Thymus (tissue), 11 donors: ENCODE measurements around the gene SOCS1. TPM values are rescaled to one million over a fixed set of nuclear protein-coding genes. Genes with fewer than 3 reads are reported as not detected.
A peak's percentile ranks its signal among the peaks of the same experiment; 100 is the strongest.

Experiments used
- DNase-seq, 9 donors: peaks; one replicate each; pipeline ENCODE4 v3.0.0-alpha.2; 2013; ENCODE audit warnings: low spot score in 9 of 9, low read depth in 6 of 9, missing footprints in 1 of 9
- H3K27ac ChIP-seq, 2 donors: one replicate each; pipeline ENCODE4 v1.5.1; 2013; ENCODE audit warnings: control low read depth in 1 of 2, low read depth in 1 of 2, low read length in 1 of 2, mild to moderate bottlenecking in 1 of 2, moderate library complexity in 1 of 2
- H3K27me3 ChIP-seq, 2 donors: one replicate each; pipeline ENCODE4 v1.5.1; 2013; ENCODE audit warnings: low read length in 1 of 2; ENCODE audit not compliant: control insufficient read depth in 2 of 2, insufficient read depth in 1 of 2
- H3K36me3 ChIP-seq, 2 donors: one replicate each; pipeline ENCODE4 v1.5.1; 2013; ENCODE audit warnings: low read length in 1 of 2, mild to moderate bottlenecking in 1 of 2, moderate library complexity in 1 of 2; ENCODE audit not compliant: control insufficient read depth in 2 of 2, insufficient read depth in 2 of 2
- H3K4me1 ChIP-seq, 2 donors: one replicate each; pipeline ENCODE4 v1.5.1; 2013; ENCODE audit warnings: low read length in 2 of 2; ENCODE audit not compliant: control insufficient read depth in 2 of 2, insufficient read depth in 2 of 2
- H3K4me3 ChIP-seq, 2 donors: one replicate each; pipeline ENCODE4 v1.5.1; 2013; ENCODE audit warnings: low read length in 2 of 2, control low read depth in 1 of 2, mild to moderate bottlenecking in 1 of 2
- H3K9me3 ChIP-seq, 2 donors: one replicate each; pipeline ENCODE4 v1.5.1; 2013; ENCODE audit warnings: low read length in 1 of 2, mild to moderate bottlenecking in 1 of 2; ENCODE audit not compliant: control insufficient read depth in 2 of 2, insufficient read depth in 1 of 2
- WGBS: extraction: QIAGEN DNeasy Blood & Tissue Kit; methylation state at CpG from one replicate; pipeline ENCODE4 v1.1.7; 2013; 5-methylcytosine and 5-hydroxymethylcytosine counted together
- polyA plus RNA-seq: library from polyadenylated mRNA; stranded (reverse); fragments of 200-250 nt; gene quantifications from one replicate; pipeline ENCODE4 v1.2.3, GENCODE V29; 2013
- total RNA-seq: library from RNA; stranded (reverse); fragments of 120-200 nt; gene quantifications from one replicate; pipeline ENCODE4 v1.2.4, GENCODE V29; 2013
- donor health status: healthy.

Gene SOCS1
- total and polyA plus RNA-seq, 2 donors: 8.3 to 109 TPM

DNA sequence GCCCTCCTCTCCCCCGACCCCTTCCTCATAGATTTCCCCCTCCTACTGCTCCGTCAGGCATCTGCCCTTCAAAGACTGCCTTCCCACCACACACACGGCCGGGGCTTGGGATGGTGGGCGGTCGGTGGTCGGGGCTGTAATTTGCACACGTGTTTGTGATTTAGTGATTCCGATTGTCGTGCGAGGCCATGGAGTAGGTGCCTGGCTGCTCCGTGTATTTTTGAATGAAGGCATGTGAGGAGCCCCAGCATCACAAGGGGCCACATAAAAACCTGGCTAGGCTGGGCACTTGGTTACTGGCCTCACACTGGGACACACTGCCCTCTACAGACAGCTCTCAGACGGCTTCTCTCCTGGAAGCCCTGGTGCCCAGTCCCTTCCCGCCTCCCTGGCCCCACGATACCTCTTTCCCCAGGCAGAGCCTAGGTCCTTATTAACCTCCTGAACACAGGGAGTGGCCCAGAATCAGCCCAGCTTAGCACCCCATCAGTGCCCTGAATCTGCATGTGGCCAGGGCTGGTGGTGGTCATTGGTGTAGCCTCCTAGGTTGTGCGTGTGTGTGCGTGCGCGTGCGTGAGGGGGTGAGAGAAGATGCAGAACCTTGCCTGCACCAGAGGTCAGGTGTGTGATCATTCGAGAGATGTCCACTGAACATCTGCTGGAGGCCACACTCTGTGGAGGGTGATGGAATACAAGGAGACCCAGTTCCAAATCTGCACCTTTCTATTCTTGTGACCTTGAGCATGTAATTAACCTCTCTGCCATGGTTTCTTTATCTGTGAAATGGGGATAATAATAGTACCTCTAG, 1.3 kb upstream of the SOCS1 start:
- peak overlapping the region; percentile 89 to 93 for H3K4me3 ChIP-seq
- H3K36me3 ChIP-seq: peaks cover 24 to 31% of the 10 kb centered on the region in 2 donors
- H3K27ac ChIP-seq: peak overlapping the region; percentile 37 to 93
- H3K9me3 ChIP-seq: no peaks in the 10 kb centered on the region
- H3K4me1 ChIP-seq: peaks cover 25 to 64% of the 10 kb centered on the region in 2 donors
- peak in 4 of 9 donors; percentile 50 to 77 (median 58) for DNase-seq
- H3K27me3 ChIP-seq: no peaks in the 10 kb centered on the region
- WGBS: 30% methylated on average over 21 of the region's 21 CpGs

GRCh38 chr16:11256661-11257130, 692 bp upstream of the SOCS1 start:
- H3K4me3 ChIP-seq: peak overlapping the region; percentile 89 to 93
- DNase-seq: no peak
- no peaks in the 10 kb centered on the region for H3K9me3 ChIP-seq
- H3K36me3 ChIP-seq: peaks cover 30 to 33% of the 10 kb centered on the region in 2 donors
- H3K27me3 ChIP-seq: no peaks in the 10 kb centered on the region
- H3K27ac ChIP-seq: peak overlapping the region; percentile 93 to 94
- peaks cover 31 to 71% of the 10 kb centered on the region in 2 donors for H3K4me1 ChIP-seq
- WGBS: under 1% methylated on average over 32 of the region's 32 CpGs

DNA sequence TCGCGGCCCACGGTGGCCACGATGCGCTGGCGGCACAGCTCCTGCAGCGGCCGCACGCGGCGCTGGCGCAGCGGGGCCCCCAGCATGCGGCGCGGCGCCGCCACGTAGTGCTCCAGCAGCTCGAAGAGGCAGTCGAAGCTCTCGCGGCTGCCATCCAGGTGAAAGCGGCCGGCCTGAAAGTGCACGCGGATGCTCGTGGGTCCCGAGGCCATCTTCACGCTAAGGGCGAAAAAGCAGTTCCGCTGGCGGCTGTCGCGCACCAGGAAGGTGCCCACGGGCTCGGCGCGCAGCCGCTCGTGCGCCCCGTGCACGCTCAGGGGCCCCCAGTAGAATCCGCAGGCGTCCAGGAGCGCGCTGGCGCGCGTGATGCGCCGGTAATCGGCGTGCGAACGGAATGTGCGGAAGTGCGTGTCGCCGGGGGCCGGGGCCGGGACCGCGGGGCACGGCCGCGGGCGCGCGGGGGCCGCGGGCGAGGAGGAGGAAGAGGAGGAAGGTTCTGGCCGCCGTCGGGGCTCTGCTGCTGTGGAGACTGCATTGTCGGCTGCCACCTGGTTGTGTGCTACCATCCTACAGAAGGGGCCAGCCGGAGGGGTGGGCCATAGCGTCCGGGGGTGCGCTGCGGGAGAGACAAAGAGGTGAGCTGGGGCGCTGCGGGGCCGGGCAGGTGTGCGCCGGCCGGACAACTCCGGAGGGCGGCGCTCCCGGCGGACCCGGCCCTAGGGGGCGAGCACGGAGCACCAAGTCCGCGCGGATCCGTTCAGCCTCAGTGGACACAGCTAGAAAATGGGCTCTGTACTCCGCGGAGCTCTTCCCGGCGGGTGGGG, 879 bp downstream of the SOCS1 start:
- H3K9me3 ChIP-seq: no peaks in the 10 kb centered on the region
- H3K27ac ChIP-seq: peak overlapping the region; percentile 84 to 93
- WGBS: 1% methylated on average over 105 of the region's 105 CpGs
- H3K27me3 ChIP-seq: no peaks in the 10 kb centered on the region
- peak in 6 of 9 donors; percentile 56 to 84 (median 71) for DNase-seq
- peak overlapping the region; percentile 82 to 93 for H3K4me3 ChIP-seq
- peaks cover 31 to 71% of the 10 kb centered on the region in 2 donors for H3K4me1 ChIP-seq
- H3K36me3 ChIP-seq: peaks cover 40 to 42% of the 10 kb centered on the region in 2 donors

DNA sequence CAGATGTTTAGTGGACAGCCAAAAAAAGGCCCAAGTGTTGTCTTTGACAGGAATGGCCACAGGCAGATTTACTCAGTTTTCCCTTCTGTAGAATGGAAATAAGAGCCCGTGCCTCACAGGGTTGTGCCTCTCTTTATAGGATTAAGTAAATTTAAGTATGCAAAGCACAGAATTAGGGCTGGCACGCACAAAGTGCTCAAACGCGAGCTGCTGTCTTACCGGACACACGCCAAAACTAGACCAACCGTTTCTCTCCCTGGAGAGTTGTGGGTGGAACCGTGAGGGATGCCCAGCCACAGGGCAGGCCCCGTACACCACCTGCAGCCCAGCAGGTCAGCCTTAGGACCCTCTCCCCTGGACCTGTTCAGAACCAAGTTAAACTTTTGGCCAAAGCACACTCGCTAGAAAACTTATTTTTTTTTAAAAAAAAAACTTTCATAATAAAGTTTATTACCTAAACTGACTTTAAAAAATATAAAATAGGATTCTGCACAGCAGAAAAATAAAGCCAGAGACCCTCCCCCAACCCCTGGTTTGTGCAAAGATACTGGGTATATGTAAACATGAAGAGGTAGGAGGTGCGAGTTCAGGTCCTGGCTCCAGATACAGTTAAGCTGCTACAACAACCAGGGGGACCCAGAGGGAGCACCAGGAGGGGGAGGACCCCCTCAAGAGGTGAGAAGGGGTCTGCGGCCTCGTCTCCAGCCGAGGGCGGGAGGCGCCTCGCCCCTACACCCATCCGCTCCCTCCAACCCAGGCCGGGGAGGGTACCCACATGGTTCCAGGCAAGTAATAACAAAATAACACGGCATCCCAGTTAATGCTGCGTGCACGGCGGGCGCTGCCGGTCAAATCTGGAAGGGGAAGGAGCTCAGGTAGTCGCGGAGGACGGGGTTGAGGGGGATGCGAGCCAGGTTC, 1.8 kb downstream of the SOCS1 start:
- peak overlapping the region; percentile 82 to 93 for H3K4me3 ChIP-seq
- H3K4me1 ChIP-seq: peaks cover 31 to 62% of the 10 kb centered on the region in 2 donors
- H3K27me3 ChIP-seq: no peaks in the 10 kb centered on the region
- H3K36me3 ChIP-seq: peaks cover 43 to 49% of the 10 kb centered on the region in 2 donors
- H3K27ac ChIP-seq: peak overlapping the region; percentile 66 to 93
- 62% methylated on average over 29 of the region's 29 CpGs for WGBS
- peaks cover 0 to 1% of the 10 kb centered on the region in 2 donors for H3K9me3 ChIP-seq
- no peak for DNase-seq

- Histone ChIP-seq H3K36me3 (peaks cover 44 to 53% of the 10 kb centered on the region in 2 donors), H3K27me3 (no peaks in the 10 kb centered on the region), H3K4me1 (peaks cover 21 to 53% of the 10 kb centered on the region in 2 donors), H3K27ac (peak overlapping the region; percentile 66 to 78), H3K4me3 (peak overlapping the region; percentile 82 to 93), H3K9me3 (peaks cover 0 to 1% of the 10 kb centered on the region in 2 donors)
- 62% methylated on average over 5 of the region's 5 CpGs for WGBS
- peak in 1 of 9 donors; percentile 46 for DNase-seq
These were observed 2.7 kb downstream of the SOCS1 start for GRCh38 chr16:11253009-11253994.

- Histone ChIP-seq H3K4me3 (peak overlapping the region; percentile 82 to 93), H3K27me3 (no peaks in the 10 kb centered on the region), H3K27ac (peak overlapping the region; percentile 32 to 62), H3K36me3 (peaks cover 44 to 56% of the 10 kb centered on the region in 2 donors), H3K4me1 (peaks cover 16 to 45% of the 10 kb centered on the region in 2 donors), H3K9me3 (peaks cover 0 to 1% of the 10 kb centered on the region in 2 donors)
- WGBS: 91% methylated on average over 8 of the region's 8 CpGs
- no peak for DNase-seq
These were observed 3.5 kb downstream of the SOCS1 start for GRCh38 chr16:11252482-11252931.

GRCh38 chr16:11251525-11252481, 4.2 kb downstream of the SOCS1 start:
- Histone ChIP-seq H3K9me3 (peaks cover 0 to 1% of the 10 kb centered on the region in 2 donors), H3K4me3 (peak overlapping the region; percentile 82 to 93), H3K36me3 (peaks cover 44 to 56% of the 10 kb centered on the region in 2 donors), H3K4me1 (peaks cover 10 to 38% of the 10 kb centered on the region in 2 donors), H3K27ac (peak overlapping the region; percentile 68 to 70), H3K27me3 (no peaks in the 10 kb centered on the region)
- DNase-seq: peak in 6 of 9 donors; percentile 53 to 90 (median 76)
- 46% methylated on average over 18 of the region's 18 CpGs for WGBS
